IPS-15b (cell line): Measurements from ENCODE around the gene FAM83E.

ENCODE experiments used
- H3K27me3 ChIP-seq: one replicate; pipeline ENCODE4 v1.6.1; 2013; ENCODE audit warnings: low read length; ENCODE audit not compliant: control insufficient read depth, insufficient read depth
- H3K36me3 ChIP-seq: one replicate; pipeline ENCODE4 v1.6.1; 2013; ENCODE audit warnings: low read length; ENCODE audit not compliant: control insufficient read depth, insufficient read depth
- H3K4me1 ChIP-seq: one replicate; pipeline ENCODE4 v1.6.1; 2013; ENCODE audit warnings: mild to moderate bottlenecking, low read length; ENCODE audit not compliant: control insufficient read depth, insufficient read depth
- H3K4me3 ChIP-seq: one replicate; pipeline ENCODE4 v1.5.1; 2013; ENCODE audit warnings: low read depth, low read length
- H3K9ac ChIP-seq: one replicate; pipeline ENCODE4 v1.6.1; 2013; ENCODE audit warnings: low read depth, mild to moderate bottlenecking, low read length
- H3K9me3 ChIP-seq: one replicate; pipeline ENCODE4 v1.6.1; 2013; ENCODE audit warnings: mild to moderate bottlenecking, low read length; ENCODE audit not compliant: control insufficient read depth, insufficient read depth

Gene FAM83E

DNA sequence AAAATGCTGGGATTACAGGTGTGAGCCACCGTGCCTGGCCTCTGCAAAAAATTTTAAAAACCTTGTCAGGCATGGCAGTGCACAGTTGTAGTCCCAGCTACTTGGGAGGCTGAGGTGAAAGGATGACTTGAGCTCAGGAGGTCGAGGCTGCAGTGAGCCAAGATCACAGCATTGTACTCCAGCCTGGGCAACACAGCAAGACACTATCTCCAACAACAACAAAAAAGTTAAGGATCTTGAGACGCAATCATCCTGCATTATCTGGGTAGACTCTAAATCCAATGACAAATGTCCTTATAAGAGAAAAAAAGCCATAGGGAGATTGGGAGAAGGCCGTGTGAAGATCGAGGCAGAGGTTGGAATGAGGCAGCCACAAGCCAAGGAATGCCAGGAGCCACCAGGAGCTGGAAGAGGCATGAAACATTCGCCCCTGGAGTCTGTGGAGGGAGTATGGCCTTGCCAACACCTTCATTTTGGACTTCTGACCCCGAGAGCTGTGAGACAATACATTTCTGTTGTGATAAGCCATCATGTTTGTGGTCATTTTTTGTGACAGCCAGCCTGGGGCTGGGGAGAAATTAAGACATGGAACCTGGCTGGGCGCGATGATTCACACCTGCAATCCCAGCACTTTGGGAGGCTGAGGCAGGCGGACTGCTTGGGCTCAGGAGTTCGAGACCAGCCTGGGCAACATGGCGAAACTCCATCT, 36.3 kb upstream of the FAM83E start:
- H3K9me3 ChIP-seq: no peaks in the 10 kb centered on the region
- H3K4me3 ChIP-seq: no peak overlapping the region
- H3K36me3 ChIP-seq: no peaks in the 10 kb centered on the region
- H3K9ac ChIP-seq: no peak overlapping the region
- H3K27me3 ChIP-seq: no peaks in the 10 kb centered on the region
- no peaks in the 10 kb centered on the region for H3K4me1 ChIP-seq

GRCh38 chr19:48648134-48648533, 33.3 kb upstream of the FAM83E start:
- H3K9me3 ChIP-seq: no peaks in the 10 kb centered on the region
- H3K4me3 ChIP-seq: no peak overlapping the region
- H3K9ac ChIP-seq: no peak overlapping the region
- no peaks in the 10 kb centered on the region for H3K36me3 ChIP-seq
- H3K4me1 ChIP-seq: peaks cover 4% of the 10 kb centered on the region
- no peaks in the 10 kb centered on the region for H3K27me3 ChIP-seq

DNA sequence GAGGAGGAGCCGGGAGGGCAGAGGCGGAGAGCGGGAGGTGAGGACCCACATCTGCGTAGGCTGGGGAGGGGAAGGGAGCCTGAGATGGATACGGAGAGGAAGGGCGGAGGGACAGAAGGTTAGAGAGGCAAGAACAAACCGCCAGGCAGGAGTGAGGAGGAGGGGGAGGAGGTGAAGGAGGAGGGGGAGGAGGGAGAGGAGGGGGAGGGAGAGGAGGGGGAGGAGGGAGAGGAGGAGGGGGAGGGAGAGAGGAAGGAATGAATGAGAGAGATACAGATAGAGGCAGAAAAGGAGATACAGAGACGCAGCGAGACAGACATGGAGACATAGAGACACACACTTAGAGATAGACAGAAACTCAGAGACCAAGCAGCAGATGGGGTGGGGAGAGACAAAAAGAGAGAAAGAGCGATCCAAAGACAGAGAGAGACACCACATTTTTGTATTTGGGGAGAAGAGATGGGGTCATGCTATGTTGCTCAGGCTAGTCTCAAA, 31.9 kb upstream of the FAM83E start:
- Histone ChIP-seq H3K4me1 (peaks cover 4% of the 10 kb centered on the region), H3K27me3 (no peaks in the 10 kb centered on the region), H3K9ac (no peak overlapping the region), H3K4me3 (peak overlapping the region; percentile 39), H3K36me3 (no peaks in the 10 kb centered on the region), H3K9me3 (no peaks in the 10 kb centered on the region)

DNA sequence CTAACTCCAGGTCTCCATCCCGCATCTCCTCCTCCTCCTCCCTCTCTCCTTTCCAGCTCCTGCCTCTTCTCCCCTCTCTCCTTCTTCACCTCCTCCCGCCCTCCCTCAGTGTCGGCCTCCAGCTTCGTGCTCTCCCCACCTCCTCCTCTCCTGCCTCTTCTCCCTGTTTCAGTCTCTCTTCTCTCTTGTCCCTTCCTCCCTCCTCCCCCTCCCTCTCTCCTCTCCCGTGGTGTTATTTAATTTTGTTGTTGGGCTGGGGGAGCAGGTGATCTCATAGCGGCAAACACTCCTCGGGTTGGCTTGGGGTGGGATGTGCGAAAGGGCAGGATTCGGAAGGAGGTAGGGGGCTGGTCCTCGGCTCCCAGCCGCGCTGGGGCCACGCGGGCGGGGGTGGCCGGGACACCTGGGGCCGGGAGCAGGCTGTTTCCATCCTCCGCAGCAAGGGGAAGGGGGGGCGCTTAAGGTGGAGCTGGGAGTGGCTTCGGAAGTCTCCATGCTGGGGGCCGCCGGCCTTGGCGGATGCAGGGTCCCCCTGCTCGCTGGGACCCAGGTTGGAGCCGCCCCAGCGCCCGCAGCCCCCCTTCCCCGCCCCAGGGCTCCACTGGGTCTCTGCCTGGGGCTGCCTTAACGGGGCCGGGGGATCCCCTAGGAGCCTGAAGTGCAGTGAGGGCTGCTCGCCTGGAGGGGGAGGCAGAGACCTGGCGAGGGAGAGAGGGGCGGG, 31.3 kb upstream of the FAM83E start, which contains the start of gene CA11:
Gene CA11 (minus strand): TSS at position 187 of the 721 bp plus-strand sequence. CDS start 555 bp downstream, outside the sequence.
- peaks cover 4% of the 10 kb centered on the region for H3K4me1 ChIP-seq
- peak within 1 kb of the TSS; percentile 56 for H3K9ac ChIP-seq
- H3K4me3 ChIP-seq: peak within 1 kb of the TSS; percentile 94
- H3K27me3 ChIP-seq: no peaks in the 10 kb centered on the region
- H3K9me3 ChIP-seq: no peaks in the 10 kb centered on the region
- no peaks in the 10 kb centered on the region for H3K36me3 ChIP-seq

DNA sequence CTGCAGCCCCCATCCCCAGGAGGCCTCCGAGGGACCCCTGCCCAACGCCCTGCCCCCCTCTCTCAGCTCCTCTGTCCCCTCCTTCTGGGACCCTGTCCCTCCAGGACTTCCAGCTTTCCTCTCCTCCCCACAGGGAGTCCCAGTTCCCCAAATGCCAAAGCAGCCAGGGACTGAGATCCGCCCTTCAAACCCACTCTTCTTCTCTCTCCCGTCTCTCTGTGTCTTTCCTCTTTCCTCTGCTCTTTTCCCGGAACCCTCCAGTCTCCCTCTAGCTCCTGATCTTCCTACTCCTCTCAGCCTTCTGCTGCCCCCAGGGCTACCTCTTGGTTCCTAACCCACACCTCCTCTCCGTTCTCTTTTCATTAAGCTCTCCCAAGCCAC, 30.7 kb upstream of the FAM83E start:
- Histone ChIP-seq H3K4me3 (peak overlapping the region; percentile 94), H3K36me3 (no peaks in the 10 kb centered on the region), H3K4me1 (peaks cover 4% of the 10 kb centered on the region), H3K9me3 (no peaks in the 10 kb centered on the region), H3K9ac (peak overlapping the region; percentile 56), H3K27me3 (no peaks in the 10 kb centered on the region)

GRCh38 chr19:48644839-48645619, 30.2 kb upstream of the FAM83E start:
- peak overlapping the region; percentile 56 for H3K9ac ChIP-seq
- peaks cover 4% of the 10 kb centered on the region for H3K4me1 ChIP-seq
- H3K4me3 ChIP-seq: peak overlapping the region; percentile 94
- no peaks in the 10 kb centered on the region for H3K9me3 ChIP-seq
- H3K27me3 ChIP-seq: no peaks in the 10 kb centered on the region
- no peaks in the 10 kb centered on the region for H3K36me3 ChIP-seq

DNA sequence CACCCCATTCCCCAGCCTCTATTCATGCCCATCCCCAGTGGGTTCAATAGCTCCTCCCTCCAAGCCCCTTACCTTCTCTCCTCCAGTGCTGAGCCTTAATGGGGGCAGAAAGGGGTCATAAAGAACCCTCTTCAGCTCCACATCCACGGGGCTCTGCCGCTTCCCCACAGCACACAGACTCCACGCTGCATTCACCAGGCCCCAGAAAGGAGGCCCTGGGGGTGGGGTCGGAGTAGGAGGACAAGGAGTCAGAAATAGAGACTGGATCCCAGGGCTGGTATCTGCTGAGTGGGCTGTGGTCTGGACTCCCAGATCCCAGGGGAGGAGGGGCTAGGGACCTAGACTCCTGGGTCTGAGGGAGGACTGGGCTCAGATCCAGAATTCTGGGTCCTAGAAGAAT, 29.5 kb upstream of the FAM83E start:
- no peak overlapping the region for H3K9ac ChIP-seq
- no peaks in the 10 kb centered on the region for H3K36me3 ChIP-seq
- H3K4me1 ChIP-seq: peaks cover 6% of the 10 kb centered on the region
- H3K4me3 ChIP-seq: peak overlapping the region; percentile 94
- H3K9me3 ChIP-seq: no peaks in the 10 kb centered on the region
- no peaks in the 10 kb centered on the region for H3K27me3 ChIP-seq

DNA sequence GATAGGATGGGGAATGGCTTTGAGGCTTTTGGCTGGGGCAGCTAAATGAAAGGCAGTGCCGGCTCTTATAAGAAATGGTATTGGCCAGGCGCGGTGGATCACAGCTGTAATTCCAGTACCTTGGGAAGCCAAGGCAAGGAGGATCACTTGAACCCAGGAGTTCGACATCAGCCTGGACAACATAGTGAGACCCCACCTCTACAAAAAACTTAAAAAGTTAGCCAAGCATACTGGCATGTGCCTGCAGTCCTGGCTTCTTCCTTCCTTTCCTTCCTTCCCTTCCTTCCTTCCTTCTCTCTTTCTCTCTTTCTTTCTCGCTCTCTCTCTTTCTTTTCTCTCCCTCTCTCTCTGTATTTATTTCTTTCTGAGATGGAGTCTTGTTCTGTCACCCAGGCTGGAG, 28.0 kb upstream of the FAM83E start:
- Histone ChIP-seq H3K4me3 (no peak overlapping the region), H3K4me1 (peaks cover 8% of the 10 kb centered on the region)

DNA sequence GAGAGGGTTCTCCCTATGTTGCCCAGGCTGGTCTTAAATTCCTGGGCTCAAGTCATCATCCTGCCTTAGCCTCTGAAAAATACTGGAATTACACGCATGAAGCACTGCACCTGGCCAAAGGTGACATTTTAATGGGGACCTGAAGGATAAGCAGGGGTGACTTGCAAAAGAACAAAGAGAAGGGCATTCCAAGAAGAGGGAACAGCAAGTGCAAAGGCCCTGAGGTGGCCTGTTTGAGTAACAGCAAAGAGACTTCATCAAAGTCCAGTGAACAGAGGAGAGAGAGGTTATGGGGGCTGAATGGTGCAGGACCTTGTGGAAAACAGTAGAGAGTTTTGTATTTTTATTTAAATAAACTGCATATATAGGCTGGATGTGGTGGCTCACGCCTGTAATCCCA, 27.0 kb upstream of the FAM83E start:
- no peaks in the 10 kb centered on the region for H3K9me3 ChIP-seq
- no peaks in the 10 kb centered on the region for H3K36me3 ChIP-seq
- H3K4me3 ChIP-seq: no peak overlapping the region
- H3K9ac ChIP-seq: no peak overlapping the region
- H3K27me3 ChIP-seq: no peaks in the 10 kb centered on the region
- H3K4me1 ChIP-seq: peaks cover 8% of the 10 kb centered on the region

More for the DNA sequence above, 28.0 kb upstream of the FAM83E start:
- H3K36me3 ChIP-seq: no peaks in the 10 kb centered on the region
- H3K9ac ChIP-seq: no peak overlapping the region
- no peaks in the 10 kb centered on the region for H3K27me3 ChIP-seq
- H3K9me3 ChIP-seq: no peaks in the 10 kb centered on the region

GRCh38 chr19:48639483-48640375, 24.9 kb upstream of the FAM83E start:
- Histone ChIP-seq H3K4me1 (peaks cover 8% of the 10 kb centered on the region), H3K36me3 (no peaks in the 10 kb centered on the region), H3K9ac (peak overlapping the region; percentile 26), H3K9me3 (no peaks in the 10 kb centered on the region), H3K4me3 (peak overlapping the region; percentile 84), H3K27me3 (no peaks in the 10 kb centered on the region)
